Stimulated activated memory B cell treated with anti-CD40 and anti-IgM and Interleukin-4, amounts not matched to agents 10 μg/mL and 1 μg/mL and 100 μg/mL, for 72 hours (primary cell): ENCODE measurements around the gene EVL.
A peak's percentile ranks its signal among the peaks of the same experiment; 100 is the strongest.
"Not testable (repeated sequence)": the region's sequence is repeated elsewhere in the genome, so short reads cannot be mapped to it uniquely, and the experiment has no call there.

ENCODE experiments used
- ATAC-seq: fragments of 150-1000 bp; cut with Tn5 transposase; 2 replicates; pipeline ENCODE4 v1.10.0; 2021
- H3K27ac Mint-ChIP-seq: one replicate; pipeline ENCODE4 v1.8.0; 2022; ENCODE audit warnings: mild to moderate bottlenecking, mixed read lengths
- H3K27me3 Mint-ChIP-seq: one replicate; pipeline ENCODE4 v1.8.0; 2022; ENCODE audit warnings: mixed read lengths
- H3K36me3 Mint-ChIP-seq: one replicate; pipeline ENCODE4 v1.8.0; 2022; ENCODE audit warnings: mixed read lengths
- H3K4me1 Mint-ChIP-seq: one replicate; pipeline ENCODE4 v1.8.0; 2022; ENCODE audit warnings: mixed read lengths
- H3K4me3 Mint-ChIP-seq: one replicate; pipeline ENCODE4 v1.8.0; 2022; ENCODE audit warnings: mild to moderate bottlenecking, moderate library complexity, mixed read lengths
- H3K9me3 Mint-ChIP-seq: one replicate; pipeline ENCODE4 v1.8.0; 2022; ENCODE audit warnings: mixed read lengths

EVL gene

GRCh38 chr14:100065111-100065871 is at the start of gene EVL:
TSS of gene EVL (plus strand) at chr14:100065422. CDS start at chr14:100065501, 79 bp downstream.
- Mint-ChIP-seq H3K9me3 (no peaks in the 10 kb centered on the region), H3K36me3 (peaks cover 13% of the 10 kb centered on the region), H3K4me3 (peak within 1 kb of the TSS; percentile 84), H3K4me1 (peaks cover 94% of the 10 kb centered on the region), H3K27ac (peak within 1 kb of the TSS; percentile 97), H3K27me3 (no peaks in the 10 kb centered on the region)
- peak; percentile 82 for ATAC-seq

- no peaks in the 10 kb centered on the region for H3K36me3 Mint-ChIP-seq
- no peak overlapping the region for H3K27ac Mint-ChIP-seq
- no peak for ATAC-seq
- peaks cover 9% of the 10 kb centered on the region for H3K27me3 Mint-ChIP-seq
- H3K4me3 Mint-ChIP-seq: no peak overlapping the region
- no peaks in the 10 kb centered on the region for H3K9me3 Mint-ChIP-seq
- peaks cover 7% of the 10 kb centered on the region for H3K4me1 Mint-ChIP-seq
Observed at GRCh38 chr14:100017553-100017952, 47.7 kb upstream of the EVL start.

- Mint-ChIP-seq H3K27ac (no peak overlapping the region), H3K4me1 (peaks cover 7% of the 10 kb centered on the region)
Observed at GRCh38 chr14:100018054-100018453, 47.2 kb upstream of the EVL start.

GRCh38 chr14:100018482-100018881 is 46.7 kb upstream of the EVL start:
- peaks cover 7% of the 10 kb centered on the region for H3K4me1 Mint-ChIP-seq
- no peak for ATAC-seq
- H3K27ac Mint-ChIP-seq: no peak overlapping the region
- H3K4me3 Mint-ChIP-seq: no peak overlapping the region
- H3K9me3 Mint-ChIP-seq: no peaks in the 10 kb centered on the region
- H3K27me3 Mint-ChIP-seq: peaks cover 9% of the 10 kb centered on the region
- H3K36me3 Mint-ChIP-seq: no peaks in the 10 kb centered on the region

More at GRCh38 chr14:100018054-100018453, 47.2 kb upstream of the EVL start:
- H3K36me3 Mint-ChIP-seq: no peaks in the 10 kb centered on the region
- no peak overlapping the region for H3K4me3 Mint-ChIP-seq
- peaks cover 9% of the 10 kb centered on the region for H3K27me3 Mint-ChIP-seq
- no peak for ATAC-seq
- no peaks in the 10 kb centered on the region for H3K9me3 Mint-ChIP-seq

GRCh38 chr14:100019156-100019744 is 46.0 kb upstream of the EVL start:
- Mint-ChIP-seq H3K4me3 (no peak overlapping the region), H3K27ac (no peak overlapping the region), H3K9me3 (no peaks in the 10 kb centered on the region), H3K4me1 (peaks cover 7% of the 10 kb centered on the region), H3K36me3 (no peaks in the 10 kb centered on the region), H3K27me3 (peaks cover 9% of the 10 kb centered on the region)
- no peak for ATAC-seq

GRCh38 chr14:100020629-100021028 is 44.6 kb upstream of the EVL start:
- Mint-ChIP-seq H3K4me3 (no peak overlapping the region), H3K9me3 (no peaks in the 10 kb centered on the region), H3K4me1 (peaks cover 9% of the 10 kb centered on the region), H3K27me3 (peaks cover 22% of the 10 kb centered on the region), H3K36me3 (no peaks in the 10 kb centered on the region), H3K27ac (no peak overlapping the region)
- no peak for ATAC-seq

- H3K4me3 Mint-ChIP-seq: no peak overlapping the region
- H3K36me3 Mint-ChIP-seq: no peaks in the 10 kb centered on the region
- no peak for ATAC-seq
- H3K27me3 Mint-ChIP-seq: peaks cover 23% of the 10 kb centered on the region
- no peaks in the 10 kb centered on the region for H3K9me3 Mint-ChIP-seq
- H3K27ac Mint-ChIP-seq: no peak overlapping the region
- peaks cover 8% of the 10 kb centered on the region for H3K4me1 Mint-ChIP-seq
Observed at GRCh38 chr14:100022772-100023451, 42.3 kb upstream of the EVL start.

- peaks cover 8% of the 10 kb centered on the region for H3K4me1 Mint-ChIP-seq
- no peak overlapping the region for H3K27ac Mint-ChIP-seq
- ATAC-seq: peak; percentile 50
- peaks cover 26% of the 10 kb centered on the region for H3K27me3 Mint-ChIP-seq
- no peak overlapping the region for H3K4me3 Mint-ChIP-seq
- H3K36me3 Mint-ChIP-seq: no peaks in the 10 kb centered on the region
- H3K9me3 Mint-ChIP-seq: no peaks in the 10 kb centered on the region
Observed at GRCh38 chr14:100025111-100025510, 40.1 kb upstream of the EVL start.

- H3K4me3 Mint-ChIP-seq: no peak overlapping the region
- H3K27me3 Mint-ChIP-seq: peaks cover 23% of the 10 kb centered on the region
- H3K36me3 Mint-ChIP-seq: no peaks in the 10 kb centered on the region
- H3K9me3 Mint-ChIP-seq: no peaks in the 10 kb centered on the region
- H3K27ac Mint-ChIP-seq: no peak overlapping the region
- no peak for ATAC-seq
- peaks cover 8% of the 10 kb centered on the region for H3K4me1 Mint-ChIP-seq
Observed at GRCh38 chr14:100027771-100028490, 37.3 kb upstream of the EVL start.

GRCh38 chr14:100028990-100029677 is 36.1 kb upstream of the EVL start:
- no peak overlapping the region for H3K4me3 Mint-ChIP-seq
- H3K27ac Mint-ChIP-seq: no peak overlapping the region
- peaks cover 23% of the 10 kb centered on the region for H3K27me3 Mint-ChIP-seq
- ATAC-seq: no peak
- H3K9me3 Mint-ChIP-seq: no peaks in the 10 kb centered on the region
- no peaks in the 10 kb centered on the region for H3K36me3 Mint-ChIP-seq
- peaks cover 8% of the 10 kb centered on the region for H3K4me1 Mint-ChIP-seq

GRCh38 chr14:100030006-100030405 is 35.2 kb upstream of the EVL start:
- not testable (repeated sequence) for H3K27ac Mint-ChIP-seq, H3K36me3 Mint-ChIP-seq, H3K9me3 Mint-ChIP-seq, H3K4me1 Mint-ChIP-seq, ATAC-seq, H3K4me3 Mint-ChIP-seq
- H3K27me3 Mint-ChIP-seq: peaks cover 16% of the 10 kb centered on the region

- ATAC-seq: no peak
- no peaks in the 10 kb centered on the region for H3K4me1 Mint-ChIP-seq
- peaks cover 10% of the 10 kb centered on the region for H3K27me3 Mint-ChIP-seq
- no peaks in the 10 kb centered on the region for H3K9me3 Mint-ChIP-seq
- no peak overlapping the region for H3K4me3 Mint-ChIP-seq
- no peak overlapping the region for H3K27ac Mint-ChIP-seq
- no peaks in the 10 kb centered on the region for H3K36me3 Mint-ChIP-seq
Observed at GRCh38 chr14:100030452-100031153, 34.6 kb upstream of the EVL start.

GRCh38 chr14:100031506-100032281 is 33.5 kb upstream of the EVL start:
- no peak overlapping the region for H3K27ac Mint-ChIP-seq
- H3K4me1 Mint-ChIP-seq: no peaks in the 10 kb centered on the region
- H3K9me3 Mint-ChIP-seq: no peaks in the 10 kb centered on the region
- peaks cover 10% of the 10 kb centered on the region for H3K27me3 Mint-ChIP-seq
- ATAC-seq: no peak
- no peaks in the 10 kb centered on the region for H3K36me3 Mint-ChIP-seq
- H3K4me3 Mint-ChIP-seq: no peak overlapping the region

GRCh38 chr14:100032738-100033137 is 32.5 kb upstream of the EVL start:
- H3K4me1 Mint-ChIP-seq: no peaks in the 10 kb centered on the region
- no peaks in the 10 kb centered on the region for H3K36me3 Mint-ChIP-seq
- no peak overlapping the region for H3K4me3 Mint-ChIP-seq
- no peaks in the 10 kb centered on the region for H3K9me3 Mint-ChIP-seq
- peaks cover 10% of the 10 kb centered on the region for H3K27me3 Mint-ChIP-seq
- ATAC-seq: no peak
- no peak overlapping the region for H3K27ac Mint-ChIP-seq
